22Rv1 (cell line): ENCODE measurements around the gene FAM170B.

Experiments used
- CTCF ChIP-seq: fragments of 450-650 bp; IDR thresholded peaks from 2 replicates; pipeline ENCODE4 v1.5.1; 2017; ENCODE audit warnings: mild to moderate bottlenecking
- ZFX ChIP-seq: fragments of 450-650 bp; IDR thresholded peaks from 2 replicates; pipeline ENCODE4 v1.6.1; 2017; ENCODE audit warnings: antibody characterized with exemption, borderline replicate concordance

GRCh38 chr10:49172061-49172776 lies 38.4 kb upstream of the FAM170B start:
- TF ChIP-seq CTCF (no peak), ZFX (no peak)
